A673 (cell line): Measurements from ENCODE around the gene CLIC5. TPM values are rescaled to one million over a fixed set of nuclear protein-coding genes. Genes with fewer than 3 reads are reported as not detected.

Experiments used
- BruUV-seq: library from RNA; stranded (reverse); fragments of 400-500 nt; replicated peaks from 2 replicates; lab custom pipeline; 2021; lab: Mats Ljungman, UMichigan
- CTCF ChIA-PET: fragments of 300-600 bp; sonication (Branson Sonifier 250); formaldehyde crosslinking; loops from one replicate; lab custom pipeline; 2022; ENCODE audit warnings: antibody characterized with exemption; lab: Charles Lee
- POLR2A ChIA-PET: fragments of 300-600 bp; sonication (Branson Sonifier 250); formaldehyde crosslinking; loops from one replicate; lab custom pipeline; 2022; ENCODE audit warnings: antibody characterized with exemption; ENCODE audit not compliant: low non-redundant PET; lab: Charles Lee
- DNase-seq: peaks from one replicate; pipeline ENCODE4 v3.0.0-alpha.2; 2015; ENCODE audit warnings: low spot score
- H3K27ac ChIP-seq: fragments of 200-600 bp; sonication (generic); 2 replicates; pipeline ENCODE4 v1.5.1; 2016; ENCODE audit warnings: mixed run types, low read depth, mild to moderate bottlenecking, mixed read lengths, antibody characterized with exemption, low read length; ENCODE audit not compliant: poor library complexity, severe bottlenecking
- H3K27me3 ChIP-seq: fragments of 200-600 bp; sonication (generic); replicated peaks from 2 replicates; pipeline ENCODE4 v1.6.1; 2017; ENCODE audit warnings: mixed run types, low read depth, mild to moderate bottlenecking, mixed read lengths, antibody characterized with exemption, low read length; ENCODE audit not compliant: insufficient read depth, poor library complexity
- H3K36me3 ChIP-seq: fragments of 200-600 bp; sonication (generic); 2 replicates; pipeline ENCODE4 v1.6.1; 2016; ENCODE audit warnings: mixed run types, mild to moderate bottlenecking, mixed read lengths, antibody characterized with exemption, low read length; ENCODE audit not compliant: insufficient read depth, poor library complexity, severe bottlenecking
- H3K4me1 ChIP-seq: fragments of 200-600 bp; sonication (generic); 2 replicates; pipeline ENCODE4 v1.6.1; 2017; ENCODE audit warnings: mixed run types, mild to moderate bottlenecking, mixed read lengths, antibody characterized with exemption, low read length; ENCODE audit not compliant: insufficient read depth, poor library complexity, severe bottlenecking
- H3K4me3 ChIP-seq: fragments of 200-600 bp; sonication (generic); 2 replicates; pipeline ENCODE4 v1.5.1; 2016; ENCODE audit warnings: low read depth, mixed run types, mild to moderate bottlenecking, mixed read lengths, low read length; ENCODE audit not compliant: poor library complexity, severe bottlenecking
- H3K9me3 ChIP-seq: fragments of 200-600 bp; sonication (generic); 2 replicates; pipeline ENCODE4 v1.6.1; 2016; ENCODE audit warnings: mixed run types, low read depth, mild to moderate bottlenecking, mixed read lengths, antibody characterized with exemption, low read length; ENCODE audit not compliant: poor library complexity, severe bottlenecking
- EZH2 ChIP-seq: fragments of 200-600 bp; sonication (generic); IDR thresholded peaks from 2 replicates; pipeline ENCODE4 v1.6.1; 2017; ENCODE audit warnings: borderline replicate concordance, low read depth, mild to moderate bottlenecking, mixed read lengths, antibody characterized with exemption, low read length; ENCODE audit not compliant: poor library complexity, severe bottlenecking
- intact Hi-C: fragments of 100-400 bp; cut with micrococcal nuclease; formaldehyde crosslinking; loops from one replicate; pipeline ENCODE4 v1.10.0; 2022; ENCODE audit not compliant: unreplicated experiment
- total RNA-seq: library from RNA; stranded (reverse); gene quantifications from 2 replicates; pipeline ENCODE4 v1.2.3, GENCODE V29; 2021
- TF ChIP-seq, protein P1 (sequence below): fragments of 300-800, 200-600 bp; sonication (generic); conservative IDR thresholded peaks from 2 replicates; pipeline ENCODE4 v1.5.1; 2017; ENCODE audit warnings: low read depth, mild to moderate bottlenecking, antibody characterized with exemption, low read length, moderate library complexity, mixed read lengths

The CLIC5 gene
- total RNA-seq, 1 experiment from 2014 or later, result not detected

DNA sequence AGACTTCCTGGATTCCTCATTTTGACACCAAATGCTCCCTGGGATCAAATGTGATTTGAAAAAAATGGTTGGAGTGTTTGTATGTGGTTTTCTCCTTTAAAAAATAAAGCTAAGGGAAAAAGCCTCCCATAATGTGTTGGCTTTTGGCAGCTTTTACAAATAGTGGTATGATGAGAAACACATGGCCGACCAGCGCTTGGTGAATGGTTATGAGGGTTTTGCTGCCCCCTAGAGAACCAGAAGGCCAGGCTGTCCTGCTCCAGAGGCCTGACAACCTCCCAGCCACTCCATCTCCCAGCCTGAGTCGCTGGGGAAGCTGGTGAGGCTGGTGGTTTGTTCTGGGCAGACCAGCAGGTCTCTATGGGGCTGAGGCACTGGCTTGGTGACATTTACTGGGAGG is 69.3 kb downstream of the CLIC5 start:
- no peak overlapping the region for H3K27ac ChIP-seq
- ChIA-PET CTCF (no interaction called here), POLR2A (interaction anchor here (0.6 kb wide), 1 partner anchor 434 kb away, joined by 3 read pairs; no protein-coding TSS in a partner anchor)
- no peaks in the 10 kb centered on the region for H3K36me3 ChIP-seq
- no peaks in the 10 kb centered on the region for H3K9me3 ChIP-seq
- H3K4me1 ChIP-seq, result no peaks in the 10 kb centered on the region
- intact Hi-C loops, result no loop called here
- TF ChIP-seq, protein P1, sequence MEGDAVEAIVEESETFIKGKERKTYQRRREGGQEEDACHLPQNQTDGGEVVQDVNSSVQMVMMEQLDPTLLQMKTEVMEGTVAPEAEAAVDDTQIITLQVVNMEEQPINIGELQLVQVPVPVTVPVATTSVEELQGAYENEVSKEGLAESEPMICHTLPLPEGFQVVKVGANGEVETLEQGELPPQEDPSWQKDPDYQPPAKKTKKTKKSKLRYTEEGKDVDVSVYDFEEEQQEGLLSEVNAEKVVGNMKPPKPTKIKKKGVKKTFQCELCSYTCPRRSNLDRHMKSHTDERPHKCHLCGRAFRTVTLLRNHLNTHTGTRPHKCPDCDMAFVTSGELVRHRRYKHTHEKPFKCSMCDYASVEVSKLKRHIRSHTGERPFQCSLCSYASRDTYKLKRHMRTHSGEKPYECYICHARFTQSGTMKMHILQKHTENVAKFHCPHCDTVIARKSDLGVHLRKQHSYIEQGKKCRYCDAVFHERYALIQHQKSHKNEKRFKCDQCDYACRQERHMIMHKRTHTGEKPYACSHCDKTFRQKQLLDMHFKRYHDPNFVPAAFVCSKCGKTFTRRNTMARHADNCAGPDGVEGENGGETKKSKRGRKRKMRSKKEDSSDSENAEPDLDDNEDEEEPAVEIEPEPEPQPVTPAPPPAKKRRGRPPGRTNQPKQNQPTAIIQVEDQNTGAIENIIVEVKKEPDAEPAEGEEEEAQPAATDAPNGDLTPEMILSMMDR, result peak; percentile 57
- TF ChIP-seq EZH2, result no peak
- no TSS peak for BruUV-seq
- no peak overlapping the region for H3K4me3 ChIP-seq
- H3K27me3 ChIP-seq, result no peaks in the 10 kb centered on the region
- peak; percentile 62 for DNase-seq

DNA sequence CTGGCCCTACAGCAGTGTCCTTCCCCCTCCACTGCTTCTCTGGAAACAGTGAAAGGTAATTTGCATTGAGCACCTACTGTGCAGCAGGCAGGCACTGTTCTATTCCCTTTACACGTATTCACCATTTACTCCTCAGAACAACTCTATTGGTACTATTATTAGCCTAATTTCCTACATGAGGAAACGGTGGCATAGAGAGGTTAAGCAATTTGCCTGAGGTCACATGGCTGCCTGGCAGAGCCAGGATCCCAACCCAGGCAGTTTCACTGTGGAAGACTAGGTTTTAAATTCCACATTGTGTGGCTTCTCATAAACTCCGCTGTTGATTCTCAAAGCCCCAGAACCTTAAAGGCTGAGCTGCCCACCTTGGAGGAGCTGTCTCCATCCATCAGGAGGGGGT is 72.7 kb downstream of the CLIC5 start:
- Histone ChIP-seq H3K9me3 (no peaks in the 10 kb centered on the region), H3K4me3 (no peak overlapping the region), H3K4me1 (no peaks in the 10 kb centered on the region), H3K36me3 (no peaks in the 10 kb centered on the region), H3K27ac (no peak overlapping the region), H3K27me3 (no peaks in the 10 kb centered on the region)
- intact Hi-C loops, result no loop called here
- no peak for DNase-seq
- TF ChIP-seq, protein P1, result no peak
- TF ChIP-seq EZH2, result no peak
- BruUV-seq, result no TSS peak
- ChIA-PET POLR2A (no interaction called here), CTCF (no interaction called here)

DNA sequence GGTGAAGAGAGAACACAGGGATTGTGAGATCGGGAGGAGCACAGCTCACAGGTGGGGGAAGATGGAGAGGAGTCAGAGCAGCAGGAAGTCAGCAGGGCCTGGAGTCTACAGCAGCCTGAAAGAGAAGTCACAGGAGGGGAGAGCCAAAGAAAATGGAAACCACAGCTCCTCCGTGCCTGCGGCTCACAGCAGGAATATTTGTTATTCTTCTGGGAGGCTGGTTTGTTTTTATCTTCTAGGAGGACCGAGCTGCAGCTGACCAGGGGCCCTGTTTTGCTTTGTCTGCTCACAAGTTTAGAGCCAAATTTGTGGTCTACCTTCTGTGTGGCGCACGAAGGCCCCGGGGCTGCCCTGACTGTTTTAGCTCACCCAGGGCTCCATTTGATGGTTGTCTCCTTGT is 81.8 kb downstream of the CLIC5 start:
- TF ChIP-seq EZH2, result no peak
- TF ChIP-seq, protein P1, result no peak
- CTCF ChIA-PET, result no interaction called here
- Histone ChIP-seq H3K4me1 (no peaks in the 10 kb centered on the region), H3K4me3 (no peak overlapping the region), H3K27ac (no peak overlapping the region), H3K9me3 (no peaks in the 10 kb centered on the region), H3K27me3 (no peaks in the 10 kb centered on the region), H3K36me3 (no peaks in the 10 kb centered on the region)
- POLR2A ChIA-PET, result no interaction called here
- no peak for DNase-seq
- intact Hi-C loops, result no loop called here
- no TSS peak for BruUV-seq
